IMR-90 (cell line): ENCODE measurements around the gene POLR2J. TPM values are rescaled to one million over a fixed set of nuclear protein-coding genes. Genes with fewer than 3 reads are reported as not detected.
"Not testable (repeated sequence)": the region's sequence is repeated elsewhere in the genome, so short reads cannot be mapped to it uniquely, and the experiment has no call there.

ENCODE experiments used
- ATAC-seq: fragments of 200-7000 bp; cut with Tn5 transposase; 2 replicates; pipeline ENCODE4 v1.9.1; 2020; ENCODE audit warnings: low read depth, mild to moderate bottlenecking, moderate library complexity
- BruUV-seq: library from RNA; stranded (reverse); fragments of 400-500 nt; replicated peaks from 2 replicates; lab custom pipeline; 2021; lab: Mats Ljungman, UMichigan
- CTCF ChIA-PET: fragments of 300-600 bp; formaldehyde crosslinking; extraction: SDS; loops from one replicate; lab custom pipeline; 2021; ENCODE audit warnings: antibody characterized with exemption; lab: Yijun Ruan, JAX
- POLR2A ChIA-PET: fragments of 300-600 bp; sonication (Branson Sonifier 250); formaldehyde crosslinking; loops from one replicate; lab custom pipeline; 2022; ENCODE audit warnings: antibody characterized with exemption; ENCODE audit not compliant: unreplicated experiment; lab: Charles Lee
- DNase-seq: peaks from one replicate; pipeline ENCODE4 v3.0.0; 2013
- H2AFZ ChIP-seq: replicated peaks from 2 replicates; pipeline ENCODE3; 2013; ENCODE audit warnings: low read length, mild to moderate bottlenecking; ENCODE audit not compliant: poor library complexity
- H2AK5ac ChIP-seq: 2 replicates; pipeline ENCODE4 v1.6.1; 2013; ENCODE audit warnings: low read depth, low read length, inconsistent platforms
- H2AK9ac ChIP-seq: replicated peaks from 2 replicates; pipeline ENCODE3; 2013; ENCODE audit warnings: mild to moderate bottlenecking, low read depth, low read length, moderate library complexity; ENCODE audit not compliant: poor library complexity
- H2BK120ac ChIP-seq: 2 replicates; pipeline ENCODE4 v1.6.1; 2013; ENCODE audit warnings: low read depth, low read length, inconsistent platforms
- H2BK15ac ChIP-seq: 3 replicates; pipeline ENCODE4 v1.6.1; 2013; ENCODE audit warnings: low read depth, low read length, inconsistent platforms
- H2BK20ac ChIP-seq: 2 replicates; pipeline ENCODE4 v1.6.1; 2013; ENCODE audit warnings: low read depth, mild to moderate bottlenecking, inconsistent platforms, low read length, moderate library complexity
- H2BK5ac ChIP-seq: 2 replicates; pipeline ENCODE4 v1.6.1; 2013; ENCODE audit warnings: mild to moderate bottlenecking, low read depth, low read length, inconsistent platforms; ENCODE audit not compliant: poor library complexity, severe bottlenecking
- H3K14ac ChIP-seq: replicated peaks from 2 replicates; pipeline ENCODE4 v1.6.1; 2013; ENCODE audit warnings: low read depth, low read length, inconsistent platforms
- H3K18ac ChIP-seq: 2 replicates; pipeline ENCODE4 v1.6.1; 2013; ENCODE audit warnings: low read depth, low read length, control low read depth
- H3K23ac ChIP-seq: 2 replicates; pipeline ENCODE4 v1.6.1; 2013; ENCODE audit warnings: low read depth, low read length, inconsistent platforms
- H3K27ac ChIP-seq: 2 replicates; pipeline ENCODE4 v1.5.1; 2013; ENCODE audit warnings: mild to moderate bottlenecking, control low read depth, low read length; ENCODE audit not compliant: insufficient read depth
- H3K27me3 ChIP-seq: 2 replicates; pipeline ENCODE4 v1.6.1; 2013; ENCODE audit warnings: low read length; ENCODE audit not compliant: control insufficient read depth, insufficient read depth
- H3K36me3 ChIP-seq: 2 replicates; pipeline ENCODE4 v1.6.1; 2013; ENCODE audit warnings: low read length, mixed read lengths; ENCODE audit not compliant: control insufficient read depth, insufficient read depth
- H3K4ac ChIP-seq: 2 replicates; pipeline ENCODE4 v1.6.1; 2013; ENCODE audit warnings: low read depth, low read length, inconsistent platforms
- H3K4me1 ChIP-seq: 2 replicates; pipeline ENCODE4 v1.6.1; 2013; ENCODE audit warnings: low read length, mixed read lengths; ENCODE audit not compliant: control insufficient read depth, insufficient read depth
- H3K4me2 ChIP-seq: 2 replicates; pipeline ENCODE4 v1.6.1; 2013; ENCODE audit warnings: low read depth, mild to moderate bottlenecking, control low read depth, low read length, moderate library complexity
- H3K4me3 ChIP-seq: 2 replicates; pipeline ENCODE4 v1.5.1; 2013; ENCODE audit warnings: low read depth, mild to moderate bottlenecking, control low read depth, low read length, moderate library complexity; ENCODE audit not compliant: insufficient read depth
- H3K56ac ChIP-seq: 2 replicates; pipeline ENCODE4 v1.6.1; 2013; ENCODE audit warnings: low read length, inconsistent platforms; ENCODE audit not compliant: insufficient read depth; ENCODE audit errors: extremely low read depth
- H3K79me1 ChIP-seq, 2 experiments: 2 replicates each; pipeline ENCODE4 v1.6.1; 2013; ENCODE audit warnings: low read length in 2 of 2, inconsistent platforms in 1 of 2, low read depth in 1 of 2
- H3K9ac ChIP-seq: 2 replicates; pipeline ENCODE4 v1.6.1; 2013; ENCODE audit warnings: low read depth, low read length, control low read depth
- H3K9me1 ChIP-seq: 2 replicates; pipeline ENCODE4 v1.6.1; 2013; ENCODE audit warnings: low read length, inconsistent platforms; ENCODE audit not compliant: insufficient read depth
- H3K9me3 ChIP-seq: 2 replicates; pipeline ENCODE4 v1.6.1; 2013; ENCODE audit warnings: low read length; ENCODE audit not compliant: control insufficient read depth, insufficient read depth
- H4K20me1 ChIP-seq: 2 replicates; pipeline ENCODE4 v1.6.1; 2013; ENCODE audit warnings: low read length, inconsistent platforms; ENCODE audit not compliant: insufficient read depth
- H4K5ac ChIP-seq: 2 replicates; pipeline ENCODE4 v1.6.1; 2013; ENCODE audit warnings: mild to moderate bottlenecking, low read depth, low read length, control low read depth
- H4K8ac ChIP-seq, 2 experiments: 2 replicates each; pipeline ENCODE4 v1.6.1; 2013; ENCODE audit warnings: low read depth in 2 of 2, low read length in 2 of 2, control low read depth in 1 of 2, inconsistent platforms in 1 of 2
- H4K91ac ChIP-seq: 2 replicates; pipeline ENCODE4 v1.6.1; 2013; ENCODE audit warnings: low read depth, low read length, inconsistent platforms; ENCODE audit not compliant: insufficient read depth
- WGBS, 2 experiments: methylation state at CpG; one replicate each; pipeline versions ENCODE4 v1.1.5 to v1.1.7; 2013; ENCODE audit warnings: missing lambda C conversion rate in 2 of 2; ENCODE audit not compliant: insufficient read length in 1 of 2; ENCODE audit errors: extremely low coverage in 2 of 2; 5-methylcytosine and 5-hydroxymethylcytosine counted together
- dilution Hi-C: fragments of 300-500 bp; cut with HindIII; formaldehyde crosslinking; loops from one replicate; pipeline ENCODE4 v1.14.3; 2018; ENCODE audit warnings: low sequenced_read_pairs; ENCODE audit not compliant: unreplicated experiment
- in situ Hi-C: fragments of 300-500 bp; cut with MboI; formaldehyde crosslinking; loops from 3 replicates; pipeline ENCODE4 v1.14.3; 2019; ENCODE audit warnings: low sequenced_read_pairs, inconsistent platforms, mixed read lengths
- intact Hi-C: fragments of 100-400 bp; cut with micrococcal nuclease; formaldehyde crosslinking; loops from 2 replicates; pipeline ENCODE4 v1.10.0; 2022
- polyA plus RNA-seq, 3 experiments: library from polyadenylated mRNA; depleted of rRNA; stranded (reverse); fragments of >200 nt; gene quantifications; 2 replicates each; pipeline ENCODE4 v1.2.3, GENCODE V29; 2012; ENCODE audit warnings: low replicate concordance in 1 of 3
- total RNA-seq: library from RNA; depleted of rRNA; stranded (reverse); fragments of >200 nt; gene quantifications from 2 replicates; pipeline ENCODE4 v1.2.3, GENCODE V29; 2012

POLR2J gene
- total and polyA plus RNA-seq, 2 of the 4 experiments (the other 2 are of a cell fraction), result 20.8 to 92.6 TPM

DNA sequence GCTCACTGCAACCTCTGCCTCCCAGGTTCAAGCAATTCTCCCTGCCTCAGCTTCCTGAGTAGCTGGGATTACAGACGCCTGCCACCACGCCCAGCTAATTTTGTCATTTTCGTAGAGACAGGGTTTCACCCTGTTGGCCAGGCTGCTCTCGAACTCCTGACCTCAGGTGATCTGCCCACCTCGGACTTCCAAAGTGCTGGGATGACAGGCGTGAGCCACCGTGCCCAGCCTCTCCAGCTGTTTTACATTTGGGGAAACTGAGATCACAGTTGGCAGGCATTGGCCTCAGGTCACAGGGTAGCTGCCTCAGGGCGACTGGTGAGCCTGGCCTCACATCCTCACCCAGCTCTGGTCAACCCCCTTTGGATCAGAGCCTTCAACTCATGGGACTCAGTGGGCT, 31.9 kb upstream of the POLR2J start:
- in situ Hi-C loops, H4K20me1 ChIP-seq, H3K4ac ChIP-seq, H3K9me3 ChIP-seq, H3K27ac ChIP-seq, H3K14ac ChIP-seq, H2BK120ac ChIP-seq, dilution Hi-C loops, H3K56ac ChIP-seq, H3K4me1 ChIP-seq, ATAC-seq, H3K4me2 ChIP-seq, CTCF ChIA-PET, H3K18ac ChIP-seq, H3K36me3 ChIP-seq, H3K9ac ChIP-seq, H3K27me3 ChIP-seq, H4K91ac ChIP-seq, H2BK15ac ChIP-seq, H2AFZ ChIP-seq, POLR2A ChIA-PET, H4K5ac ChIP-seq, BruUV-seq, H3K79me1 ChIP-seq, H3K9me1 ChIP-seq, H2AK5ac ChIP-seq, H3K23ac ChIP-seq, intact Hi-C loops, H4K8ac ChIP-seq, H3K4me3 ChIP-seq, H2BK5ac ChIP-seq, H2AK9ac ChIP-seq, H2BK20ac ChIP-seq, DNase-seq: not testable (repeated sequence)
- no CpG with 5 or more reads among the region's 8 CpGs for WGBS, 2 experiments

GRCh38 chr7:102507410-102508088, 28.8 kb upstream of the POLR2J start:
- H3K23ac ChIP-seq, H2BK5ac ChIP-seq, dilution Hi-C loops: not testable (repeated sequence)

More at GRCh38 chr7:102507410-102508088, 28.8 kb upstream of the POLR2J start:
- H2AFZ ChIP-seq, H2BK15ac ChIP-seq, H3K18ac ChIP-seq, ATAC-seq, H3K56ac ChIP-seq, H3K27ac ChIP-seq, H4K5ac ChIP-seq, H3K27me3 ChIP-seq, H2BK120ac ChIP-seq, H2BK20ac ChIP-seq, H2AK5ac ChIP-seq, BruUV-seq, H3K4me2 ChIP-seq, H3K79me1 ChIP-seq, H4K20me1 ChIP-seq, H3K36me3 ChIP-seq, H4K91ac ChIP-seq, CTCF ChIA-PET, H4K8ac ChIP-seq, H3K9ac ChIP-seq, H3K4me1 ChIP-seq, DNase-seq, H3K14ac ChIP-seq, H3K9me1 ChIP-seq, H3K9me3 ChIP-seq, H3K4me3 ChIP-seq, intact Hi-C loops, POLR2A ChIA-PET, H3K4ac ChIP-seq, H2AK9ac ChIP-seq, in situ Hi-C loops: not testable (repeated sequence)
- no CpG with 5 or more reads among the region's 8 CpGs for WGBS, 2 experiments
